T-helper 1 cell treated with Interleukin-12 subunit alpha and Interleukin-12 subunit beta and Interleukin-4 antibody, amounts not matched to agents 30 ng/mL and 1 ng/mL, for 36 hours (primary cell): ENCODE measurements around the gene FAM193A. TPM values are rescaled to one million over a fixed set of nuclear protein-coding genes. Genes with fewer than 3 reads are reported as not detected.
"Not testable (repeated sequence)": the region's sequence is repeated elsewhere in the genome, so short reads cannot be mapped to it uniquely, and the experiment has no call there.

ENCODE experiments used
- intact Hi-C: fragments of 100-400 bp; cut with micrococcal nuclease; formaldehyde crosslinking; loops from one replicate; pipeline ENCODE4 v1.15.1; 2024
- total RNA-seq: library from RNA; stranded (reverse); gene quantifications from 2 replicates; pipeline ENCODE4 v1.2.3, GENCODE V29; 2022

The FAM193A gene
- total RNA-seq, 1 donor from 2014 or later, result 37.7 TPM

GRCh38 chr4:2572866-2573265 lies 36.4 kb downstream of the FAM193A start:
- intact Hi-C loops, result loop anchor here (5.0 kb wide), 1 partner anchor 174 kb away; no protein-coding TSS in a partner anchor

GRCh38 chr4:2574009-2574408 lies 37.6 kb downstream of the FAM193A start:
- intact Hi-C loops, result loop anchor here (5.0 kb wide), 1 partner anchor 173 kb away; no protein-coding TSS in a partner anchor

- intact Hi-C loops, result loop anchor here (5.0 kb wide), 1 partner anchor 172 kb away; no protein-coding TSS in a partner anchor
These were observed 38.4 kb downstream of the FAM193A start for GRCh38 chr4:2574863-2575262.

- intact Hi-C loops, result no loop called here
These were observed 39.8 kb downstream of the FAM193A start for GRCh38 chr4:2576290-2576689.

GRCh38 chr4:2578106-2578505 lies 41.7 kb downstream of the FAM193A start:
- intact Hi-C loops, result no loop called here

GRCh38 chr4:2579910-2580309 lies 43.5 kb downstream of the FAM193A start:
- intact Hi-C loops, result no loop called here

- intact Hi-C loops, result no loop called here
These were observed 46.6 kb downstream of the FAM193A start for GRCh38 chr4:2583092-2583491.

- intact Hi-C loops, result no loop called here
These were observed 47.1 kb downstream of the FAM193A start for GRCh38 chr4:2583517-2583916.

GRCh38 chr4:2586502-2586901 lies 50.1 kb downstream of the FAM193A start:
- intact Hi-C loops, result no loop called here

GRCh38 chr4:2587213-2587823 lies 50.9 kb downstream of the FAM193A start:
- intact Hi-C loops, result no loop called here

- intact Hi-C loops, result no loop called here
These were observed 51.8 kb downstream of the FAM193A start for GRCh38 chr4:2588259-2588658.

- intact Hi-C loops, result no loop called here
These were observed 54.7 kb downstream of the FAM193A start for GRCh38 chr4:2591189-2591588.

GRCh38 chr4:2592014-2592413 lies 55.6 kb downstream of the FAM193A start:
- intact Hi-C loops, result not testable (repeated sequence)

- intact Hi-C loops, result no loop called here
These were observed 56.1 kb downstream of the FAM193A start for GRCh38 chr4:2592572-2592971.

- intact Hi-C loops, result no loop called here
These were observed 56.6 kb downstream of the FAM193A start for GRCh38 chr4:2593003-2593402.

- intact Hi-C loops, result no loop called here
These were observed 59.0 kb downstream of the FAM193A start for GRCh38 chr4:2595436-2595835.

- intact Hi-C loops, result no loop called here
These were observed 59.6 kb downstream of the FAM193A start for GRCh38 chr4:2595952-2596552.

GRCh38 chr4:2596611-2597010 lies 60.2 kb downstream of the FAM193A start:
- intact Hi-C loops, result no loop called here

GRCh38 chr4:2598511-2599303 lies 62.3 kb downstream of the FAM193A start:
- intact Hi-C loops, result no loop called here

- intact Hi-C loops, result no loop called here
These were observed 62.8 kb downstream of the FAM193A start for GRCh38 chr4:2599304-2599654.

GRCh38 chr4:2600878-2601277 lies 64.4 kb downstream of the FAM193A start:
- intact Hi-C loops, result no loop called here

- intact Hi-C loops, result no loop called here
These were observed 68.2 kb downstream of the FAM193A start for GRCh38 chr4:2604614-2605013.
